Globus pallidus (tissue), 1 donor: ENCODE data around the gene ADAM12.
"Not testable (repeated sequence)": the region's sequence is repeated elsewhere in the genome, so short reads cannot be mapped to it uniquely, and the experiment has no call there.

Source experiments
- DNase-seq: peaks from one replicate; pipeline ENCODE4 v3.0.0-alpha.2; 2015; ENCODE audit warnings: low spot score

ADAM12 gene

GRCh38 chr10:125982260-125982948 is 405.9 kb downstream of the ADAM12 start:
- peak; percentile 74 for DNase-seq

DNA sequence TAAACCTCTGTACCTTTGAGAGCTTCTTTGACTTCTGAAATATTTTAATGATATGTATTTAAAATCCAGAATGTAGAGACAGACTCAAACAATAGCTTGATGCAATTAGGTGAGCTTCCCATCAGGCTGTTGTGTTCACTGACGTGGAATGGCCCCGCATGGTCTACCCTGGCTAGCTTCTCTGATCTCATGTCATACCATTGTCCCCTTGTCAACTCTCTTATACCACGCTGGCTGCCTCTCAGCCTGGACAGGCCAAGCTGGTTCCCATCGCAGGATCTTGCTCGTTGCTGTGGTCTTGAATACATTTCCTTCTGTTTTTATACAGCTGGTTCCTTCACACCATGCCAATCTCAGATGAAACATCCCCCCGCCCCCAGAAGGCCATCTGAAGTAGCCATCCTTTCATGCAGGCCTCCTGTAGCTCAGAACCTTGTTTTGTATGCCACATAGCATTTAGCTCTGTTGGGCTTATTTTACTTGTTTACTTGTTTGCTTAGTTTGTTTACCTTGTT is 407.7 kb downstream of the ADAM12 start:
- no peak for DNase-seq

DNA sequence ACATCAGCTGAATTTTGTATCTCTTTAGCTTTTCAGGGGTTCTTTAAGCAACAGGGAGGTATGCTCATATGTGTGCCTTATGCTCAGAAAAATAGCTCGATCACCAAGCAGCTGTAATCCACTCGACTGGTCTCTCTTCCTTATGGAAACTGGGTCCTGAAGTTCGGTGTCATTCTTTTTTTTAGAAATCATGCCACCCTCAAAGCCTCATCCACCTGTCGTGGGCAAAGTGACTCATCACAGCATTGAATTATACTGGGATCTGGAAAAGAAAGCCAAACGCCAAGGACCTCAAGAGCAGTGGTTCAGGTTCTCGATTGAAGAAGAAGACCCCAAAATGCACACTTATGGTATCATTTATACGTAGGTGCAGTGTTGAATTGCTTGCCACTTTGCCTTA is 408.3 kb downstream of the ADAM12 start:
- DNase-seq = no peak

DNA sequence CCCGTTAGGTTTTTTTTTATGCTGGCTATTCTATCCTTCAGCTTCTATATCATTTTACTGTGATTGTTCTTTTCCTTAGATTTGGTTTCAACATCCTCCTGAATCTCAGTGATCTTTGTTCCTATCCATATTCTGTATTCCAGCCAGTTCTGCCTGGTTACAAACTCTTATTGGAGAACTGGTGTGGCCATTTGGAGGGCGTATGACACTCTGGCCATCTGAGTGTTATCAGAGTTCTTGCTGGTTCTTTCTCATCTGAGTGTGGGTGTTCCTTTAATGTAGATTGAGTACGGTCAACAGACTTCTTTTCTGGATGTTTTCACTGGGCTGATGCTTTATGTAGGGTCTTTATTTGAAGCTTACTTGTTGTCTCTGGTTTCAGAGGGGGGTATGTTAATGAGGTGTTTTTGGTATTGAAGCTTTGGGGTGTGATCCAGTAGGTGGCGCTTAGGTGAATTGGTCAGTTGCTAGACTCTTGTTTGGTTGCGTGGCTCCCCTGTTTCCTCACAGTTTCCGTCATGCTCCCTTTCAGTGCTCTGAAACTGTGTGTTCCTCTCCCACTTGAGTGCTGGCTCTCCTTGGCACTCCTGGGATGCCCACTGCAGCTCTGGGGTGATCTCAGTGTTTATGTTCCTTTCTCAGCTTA is 411.2 kb downstream of the ADAM12 start:
- DNase-seq = no peak

DNA sequence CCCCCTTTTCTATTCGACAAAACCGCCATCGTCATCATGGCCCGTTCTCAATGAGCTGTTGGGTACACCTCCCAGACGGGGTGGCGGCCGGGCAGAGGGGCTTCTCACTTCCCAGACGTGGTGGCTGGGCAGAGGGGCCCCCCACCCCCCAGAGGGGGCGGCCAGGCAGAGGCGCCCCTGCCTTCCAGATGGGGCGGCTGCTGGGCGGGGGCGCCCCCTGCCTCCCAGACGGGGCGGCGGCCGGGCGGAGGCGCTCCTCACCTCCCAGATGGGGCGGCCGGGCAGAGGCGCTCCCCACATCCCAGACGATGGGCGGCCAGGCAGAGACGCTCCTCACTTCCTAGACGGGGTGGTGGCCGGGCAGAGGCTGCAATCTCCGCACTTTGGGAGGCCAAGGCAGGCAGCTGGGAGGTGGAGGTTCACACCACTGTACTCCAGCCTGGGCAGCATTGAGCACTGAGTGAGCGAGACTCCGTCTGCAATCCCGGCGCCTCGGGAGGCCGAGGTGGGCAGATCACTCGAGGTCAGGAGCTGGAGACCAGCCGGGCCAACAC is 418.1 kb downstream of the ADAM12 start:
- not testable (repeated sequence) for DNase-seq

- no peak for DNase-seq
Observed at GRCh38 chr10:125967533-125967932, 420.7 kb downstream of the ADAM12 start.

DNA sequence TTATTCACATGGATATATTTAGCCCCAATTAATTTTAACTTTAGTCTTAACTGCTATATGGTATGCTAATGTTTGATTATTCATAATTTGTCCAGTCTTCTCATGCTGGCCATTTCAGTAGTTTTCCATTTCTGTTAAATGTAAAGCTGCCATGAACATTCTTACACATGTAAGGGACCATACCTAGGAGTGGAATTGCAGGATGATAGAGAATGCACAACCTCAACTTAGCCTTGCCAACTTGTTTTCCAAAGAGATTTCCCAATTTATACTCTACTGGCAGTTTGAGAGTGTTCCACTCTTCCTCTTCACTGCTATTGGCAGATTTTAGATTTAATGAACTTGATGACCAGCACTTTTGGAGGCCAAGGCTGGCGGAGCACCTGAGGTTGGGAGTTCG is 423.7 kb downstream of the ADAM12 start:
- no peak for DNase-seq
